Ishikawa (cell line): ENCODE measurements around the gene TNFSF13.

Experiments
- CEBPB ChIP-seq: IDR thresholded peaks from 2 replicates; pipeline ENCODE4 v1.6.1; 2012
- CREB1 ChIP-seq: IDR thresholded peaks from 2 replicates; pipeline ENCODE4 v1.6.1; 2012; ENCODE audit warnings: low read depth
- EGR1 ChIP-seq: IDR thresholded peaks from 2 replicates; pipeline ENCODE4 v1.6.1; 2012
- EP300 ChIP-seq: IDR thresholded peaks from 2 replicates; pipeline ENCODE4 v1.6.1; 2012; ENCODE audit warnings: borderline replicate concordance
- FOXM1 ChIP-seq: IDR thresholded peaks from 2 replicates; pipeline ENCODE4 v1.6.1; 2012; ENCODE audit warnings: low read depth, borderline replicate concordance
- MAX ChIP-seq: IDR thresholded peaks from 2 replicates; pipeline ENCODE4 v1.6.1; 2012
- RAD21 ChIP-seq: IDR thresholded peaks from 2 replicates; pipeline ENCODE4 v1.6.1; 2012; ENCODE audit warnings: low read depth
- REST ChIP-seq: IDR thresholded peaks from 2 replicates; pipeline ENCODE4 v1.6.1; 2012; ENCODE audit warnings: low read depth, mild to moderate bottlenecking
- TAF1 ChIP-seq: IDR thresholded peaks from 2 replicates; pipeline ENCODE4 v1.6.1; 2012; ENCODE audit warnings: low read depth, mild to moderate bottlenecking
- TCF12 ChIP-seq: IDR thresholded peaks from 2 replicates; pipeline ENCODE4 v1.6.1; 2012; ENCODE audit warnings: low read depth
- TEAD4 ChIP-seq: IDR thresholded peaks from 2 replicates; pipeline ENCODE4 v1.6.1; 2012
- USF1 ChIP-seq: IDR thresholded peaks from 2 replicates; pipeline ENCODE4 v1.6.1; 2012
- YY1 ChIP-seq: IDR thresholded peaks from 2 replicates; pipeline ENCODE4 v1.6.1; 2012; ENCODE audit warnings: low read depth

- no peak for TF ChIP-seq USF1
- no peak for TF ChIP-seq EGR1
- TF ChIP-seq EP300: no peak
- TF ChIP-seq YY1: no peak
- no peak for TF ChIP-seq CREB1
- no peak for TF ChIP-seq CEBPB
- no peak for TF ChIP-seq REST
- TF ChIP-seq TCF12: no peak
- no peak for TF ChIP-seq RAD21
- TF ChIP-seq MAX: no peak
- TF ChIP-seq TAF1: no peak
- no peak for TF ChIP-seq TEAD4
- no peak for TF ChIP-seq FOXM1
Measured at GRCh38 chr17:7513850-7514419, 44.6 kb upstream of the TNFSF13 start.
